ENCODE results near the gene COIL. TPM values are rescaled to one million over a fixed set of nuclear protein-coding genes. Genes with fewer than 3 reads are reported as not detected.

The COIL gene
- total and polyA plus RNA-seq, 9 of the 15 experiments (the other 6 are each of a cell fraction or from before 2014, with no cell fraction given) = 23.9 to 41.3 (median 28.7) TPM

DNA sequence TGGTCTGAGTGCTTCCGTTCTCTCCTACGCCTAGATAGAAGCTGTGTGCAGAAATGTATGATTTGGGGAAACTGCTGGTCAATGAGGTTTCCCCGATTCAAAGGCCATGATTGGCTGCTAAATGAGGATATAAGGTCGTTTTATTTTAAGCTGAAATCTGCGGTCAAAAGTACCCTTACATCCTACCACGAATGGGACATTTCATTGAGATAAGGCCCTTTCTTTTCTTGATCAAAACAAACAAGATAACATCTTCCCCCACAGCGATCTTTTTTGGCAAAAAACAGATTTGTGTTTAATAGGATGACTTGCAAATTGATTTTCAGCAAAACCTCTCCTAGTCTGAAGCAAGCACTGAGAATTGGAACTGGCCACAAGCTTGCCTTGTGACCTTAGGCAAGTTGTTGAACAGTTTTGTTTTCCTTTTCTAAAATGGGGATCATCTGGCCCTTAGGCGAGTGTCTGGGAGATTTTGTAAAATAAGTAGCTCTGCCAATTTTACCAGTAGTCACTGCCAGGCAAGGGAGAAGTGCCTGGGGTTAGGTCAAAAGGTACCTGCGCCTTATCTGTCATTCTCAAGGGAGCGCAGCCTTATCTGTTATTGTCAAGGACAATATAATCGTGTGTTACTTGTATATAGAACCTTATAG lies 17.7 kb upstream of the COIL start (continued):
- TF ChIP-seq ZBTB40 (IDR thresholded peaks at IDR 0.05) (peak; percentile 19; the same call in 1 of the 2 replicates), ZBTB40 (CRISPR knock-in tag; IDR thresholded peaks at IDR 0.05) (no peak), GATA2 (CRISPR knock-in tag; IDR thresholded peaks at IDR 0.05) (0 out of 2 replicates have a peak, but pooled peaks have one; percentile 22), NR3C1 (CRISPR knock-in tag; IDR thresholded peaks at IDR 0.05) (no peak), XRCC3 (IDR thresholded peaks at IDR 0.05) (no peak), GTF2F1 (IDR thresholded peaks at IDR 0.05; ENCODE audit: low read depth, low read length) (no peak), SRF (CRISPR knock-in tag; IDR thresholded peaks at IDR 0.05) (0 out of 4 replicates have a peak, but pooled peaks of 1 of the 2 experiments have one; percentile 23), DPF2 (IDR thresholded peaks at IDR 0.05) (no peak), ZNF311 (CRISPR knock-in tag; IDR thresholded peaks at IDR 0.05) (no peak), SAFB2 (IDR thresholded peaks at IDR 0.05; ENCODE audit: borderline replicate concordance, low read depth, low read length, severe bottlenecking) (no peak), NFATC3 (IDR thresholded peaks at IDR 0.05) (no peak), GATAD2B (IDR thresholded peaks at IDR 0.05; ENCODE audit: borderline replicate concordance) (0 out of 2 replicates have a peak, but pooled peaks have one; percentile 13), CBFA2T3 (IDR thresholded peaks at IDR 0.05) (peak; percentile 19; the same call in 1 of the 2 replicates)
- TF ChIP-seq, protein P1, sequence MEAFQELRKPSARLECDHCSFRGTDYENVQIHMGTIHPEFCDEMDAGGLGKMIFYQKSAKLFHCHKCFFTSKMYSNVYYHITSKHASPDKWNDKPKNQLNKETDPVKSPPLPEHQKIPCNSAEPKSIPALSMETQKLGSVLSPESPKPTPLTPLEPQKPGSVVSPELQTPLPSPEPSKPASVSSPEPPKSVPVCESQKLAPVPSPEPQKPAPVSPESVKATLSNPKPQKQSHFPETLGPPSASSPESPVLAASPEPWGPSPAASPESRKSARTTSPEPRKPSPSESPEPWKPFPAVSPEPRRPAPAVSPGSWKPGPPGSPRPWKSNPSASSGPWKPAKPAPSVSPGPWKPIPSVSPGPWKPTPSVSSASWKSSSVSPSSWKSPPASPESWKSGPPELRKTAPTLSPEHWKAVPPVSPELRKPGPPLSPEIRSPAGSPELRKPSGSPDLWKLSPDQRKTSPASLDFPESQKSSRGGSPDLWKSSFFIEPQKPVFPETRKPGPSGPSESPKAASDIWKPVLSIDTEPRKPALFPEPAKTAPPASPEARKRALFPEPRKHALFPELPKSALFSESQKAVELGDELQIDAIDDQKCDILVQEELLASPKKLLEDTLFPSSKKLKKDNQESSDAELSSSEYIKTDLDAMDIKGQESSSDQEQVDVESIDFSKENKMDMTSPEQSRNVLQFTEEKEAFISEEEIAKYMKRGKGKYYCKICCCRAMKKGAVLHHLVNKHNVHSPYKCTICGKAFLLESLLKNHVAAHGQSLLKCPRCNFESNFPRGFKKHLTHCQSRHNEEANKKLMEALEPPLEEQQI (IDR thresholded peaks at IDR 0.05) = no peak
- TF ChIP-seq, protein P2, sequence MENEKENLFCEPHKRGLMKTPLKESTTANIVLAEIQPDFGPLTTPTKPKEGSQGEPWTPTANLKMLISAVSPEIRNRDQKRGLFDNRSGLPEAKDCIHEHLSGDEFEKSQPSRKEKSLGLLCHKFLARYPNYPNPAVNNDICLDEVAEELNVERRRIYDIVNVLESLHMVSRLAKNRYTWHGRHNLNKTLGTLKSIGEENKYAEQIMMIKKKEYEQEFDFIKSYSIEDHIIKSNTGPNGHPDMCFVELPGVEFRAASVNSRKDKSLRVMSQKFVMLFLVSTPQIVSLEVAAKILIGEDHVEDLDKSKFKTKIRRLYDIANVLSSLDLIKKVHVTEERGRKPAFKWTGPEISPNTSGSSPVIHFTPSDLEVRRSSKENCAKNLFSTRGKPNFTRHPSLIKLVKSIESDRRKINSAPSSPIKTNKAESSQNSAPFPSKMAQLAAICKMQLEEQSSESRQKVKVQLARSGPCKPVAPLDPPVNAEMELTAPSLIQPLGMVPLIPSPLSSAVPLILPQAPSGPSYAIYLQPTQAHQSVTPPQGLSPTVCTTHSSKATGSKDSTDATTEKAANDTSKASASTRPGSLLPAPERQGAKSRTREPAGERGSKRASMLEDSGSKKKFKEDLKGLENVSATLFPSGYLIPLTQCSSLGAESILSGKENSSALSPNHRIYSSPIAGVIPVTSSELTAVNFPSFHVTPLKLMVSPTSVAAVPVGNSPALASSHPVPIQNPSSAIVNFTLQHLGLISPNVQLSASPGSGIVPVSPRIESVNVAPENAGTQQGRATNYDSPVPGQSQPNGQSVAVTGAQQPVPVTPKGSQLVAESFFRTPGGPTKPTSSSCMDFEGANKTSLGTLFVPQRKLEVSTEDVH (IDR thresholded peaks at IDR 0.05; ENCODE audit: low read depth, partially characterized antibody) = no peak
